Mammary epithelial cell (primary cell): ENCODE measurements around the gene ERBB2.

ENCODE experiments used
- CTCF ChIP-seq, 2 donors: IDR thresholded peaks in 1 of 2; conservative IDR thresholded peaks in 1 of 2; 2 replicates each; pipeline ENCODE4 v1.5.1; 2011 to 2012; ENCODE audit warnings: inconsistent platforms in 2 of 2, low read length in 2 of 2, mild to moderate bottlenecking in 2 of 2, control low read depth in 1 of 2, low read depth in 1 of 2; ENCODE audit not compliant: insufficient read depth in 1 of 2; ENCODE audit errors: extremely low read depth in 1 of 2
- EZH2 ChIP-seq: IDR thresholded peaks from 2 replicates; pipeline ENCODE4 v1.6.1; 2012; ENCODE audit warnings: low read length, inconsistent platforms, borderline replicate concordance

GRCh38 chr17:39751016-39751543, 51.2 kb downstream of the ERBB2 start:
- TF ChIP-seq CTCF (conservative IDR thresholded peaks at IDR 0.05 in 1 of 2, IDR thresholded peaks at IDR 0.05 in 1 of 2; ENCODE audit: extremely low read depth in 1 of 2, insufficient read depth in 1 of 2, low read depth in 1 of 2, low read length in 2 of 2) (no peak), EZH2 (no peak)
